B cell (primary cell): Measurements from ENCODE around the gene KLHL15. TPM values are rescaled to one million over a fixed set of nuclear protein-coding genes. Genes with fewer than 3 reads are reported as not detected.
A peak's percentile ranks its signal among the peaks of the same experiment; 100 is the strongest.

Experiments
- ATAC-seq: fragments of 200-7000 bp; cut with Tn5 transposase; one replicate; pipeline ENCODE4 v1.10.0; 2021; ENCODE audit warnings: low read depth, mild to moderate bottlenecking, moderate number of reproducible peaks, moderate library complexity
- CTCF ChIA-PET: fragments of 350-600 bp; sonication (Branson Sonifier 250); formaldehyde crosslinking; loops from one replicate; lab custom pipeline; 2021; ENCODE audit warnings: antibody characterized with exemption, inconsistent platforms; lab: Charles Lee
- POLR2A ChIA-PET: fragments of 350-600 bp; sonication (Branson Sonifier 250); formaldehyde crosslinking; loops from one replicate; lab custom pipeline; 2021; ENCODE audit warnings: antibody characterized with exemption; lab: Charles Lee
- DNase-seq: peaks from one replicate; pipeline ENCODE4 v3.0.0; 2013
- H2AFZ ChIP-seq: 2 replicates; pipeline ENCODE4 v1.6.1; 2012; ENCODE audit warnings: mild to moderate bottlenecking, low read depth, low read length; ENCODE audit not compliant: insufficient read depth, poor library complexity, severe bottlenecking
- H3K27ac ChIP-seq, 2 donors: 1 replicate in 1 of 2; 2 replicates in 1 of 2; pipeline ENCODE4 v1.5.1; 2012 to 2013; ENCODE audit warnings: low read length in 2 of 2, mild to moderate bottlenecking in 2 of 2, moderate library complexity in 1 of 2
- H3K27me3 ChIP-seq, 4 experiments: fragments of 200-600 bp in 1 of 4; sonication (generic) in 1 of 4; replicated peaks in 1 of 4; 1 replicate in 2 of 4; 2 replicates in 2 of 4; pipeline versions ENCODE4 v1.6.1 to v1.7.0; 2013 to 2016; ENCODE audit warnings: low read length in 3 of 4, mild to moderate bottlenecking in 2 of 4, mixed read lengths in 1 of 4, moderate library complexity in 1 of 4; ENCODE audit not compliant: insufficient read depth in 4 of 4, control insufficient read depth in 3 of 4; ENCODE audit errors: control extremely low read depth in 1 of 4
- H3K36me3 ChIP-seq, 2 experiments: replicated peaks in 1 of 2; 1 replicate in 1 of 2; 2 replicates in 1 of 2; pipeline versions ENCODE4 v1.6.1 to v1.7.1; 2013; ENCODE audit warnings: low read length in 1 of 2; ENCODE audit not compliant: insufficient read depth in 2 of 2, control insufficient read depth in 1 of 2; ENCODE audit errors: control extremely low read depth in 1 of 2, extremely low read depth in 1 of 2
- H3K4me1 ChIP-seq, 2 donors: fragments of 200-600 bp in 1 of 2; sonication (generic) in 1 of 2; 1 replicate in 1 of 2; 2 replicates in 1 of 2; pipeline versions ENCODE4 v1.5.1 to v1.6.1; 2013 to 2017; ENCODE audit warnings: low read length in 2 of 2; ENCODE audit not compliant: control insufficient read depth in 2 of 2, insufficient read depth in 2 of 2
- H3K4me2 ChIP-seq: replicated peaks from 2 replicates; pipeline ENCODE3; 2012; ENCODE audit warnings: mild to moderate bottlenecking, low read depth, low read length; ENCODE audit not compliant: poor library complexity, severe bottlenecking
- H3K4me3 ChIP-seq, 5 experiments: fragments of 200-600 bp in 1 of 5; sonication (generic) in 1 of 5; 1 replicate in 3 of 5; 2 replicates in 2 of 5; pipeline versions ENCODE4 v1.5.1 to v1.7.0; 2011 to 2016; ENCODE audit warnings: low read length in 4 of 5, mild to moderate bottlenecking in 4 of 5, low read depth in 2 of 5, control low read depth in 1 of 5, moderate library complexity in 1 of 5; ENCODE audit not compliant: insufficient read depth in 1 of 5; ENCODE audit errors: control extremely low read depth in 1 of 5, extremely low read depth in 1 of 5
- H3K79me2 ChIP-seq: fragments of 200-600 bp; sonication (generic); one replicate; pipeline ENCODE4 v1.6.0; 2016; ENCODE audit warnings: low read length; ENCODE audit not compliant: control insufficient read depth, insufficient read depth
- H3K9ac ChIP-seq: fragments of 200-600 bp; sonication (generic); 2 replicates; pipeline ENCODE4 v1.6.1; 2017; ENCODE audit warnings: mild to moderate bottlenecking, low read length, moderate library complexity
- H3K9me3 ChIP-seq, 3 donors: one replicate each; pipeline versions ENCODE4 v1.6.1 to v1.7.1; 2013; ENCODE audit warnings: low read length in 2 of 3; ENCODE audit not compliant: control insufficient read depth in 2 of 3, insufficient read depth in 1 of 3; ENCODE audit errors: control extremely low read depth in 1 of 3
- H4K20me1 ChIP-seq: 2 replicates; pipeline ENCODE4 v1.6.0; 2012; ENCODE audit warnings: mild to moderate bottlenecking, low read length; ENCODE audit not compliant: insufficient read depth, control insufficient read depth, poor library complexity, severe bottlenecking
- H3K27ac Mint-ChIP-seq: one replicate; pipeline ENCODE4 v1.8.0; 2021; ENCODE audit warnings: mixed read lengths
- H3K27me3 Mint-ChIP-seq: one replicate; pipeline ENCODE4 v1.8.0; 2021; ENCODE audit warnings: mixed read lengths
- H3K4me1 Mint-ChIP-seq: one replicate; pipeline ENCODE4 v1.8.0; 2021; ENCODE audit warnings: mixed read lengths
- H3K4me3 Mint-ChIP-seq: one replicate; pipeline ENCODE4 v1.8.0; 2021; ENCODE audit warnings: mixed read lengths
- H3K9me3 Mint-ChIP-seq: one replicate; pipeline ENCODE4 v1.8.0; 2022; ENCODE audit warnings: mixed read lengths; ENCODE audit not compliant: insufficient read depth
- EZH2 ChIP-seq: IDR thresholded peaks from 2 replicates; pipeline ENCODE4 v1.6.1; 2012; ENCODE audit warnings: borderline replicate concordance, low read depth, mild to moderate bottlenecking, moderate library complexity, low read length; ENCODE audit not compliant: insufficient read depth, poor library complexity, severe bottlenecking
- WGBS: methylation state at CpG from one replicate; pipeline ENCODE4 v1.1.5; 2013; ENCODE audit warnings: missing lambda C conversion rate; ENCODE audit not compliant: insufficient coverage; 5-methylcytosine and 5-hydroxymethylcytosine counted together
- intact Hi-C: fragments of 100-400 bp; cut with micrococcal nuclease; formaldehyde crosslinking; loops from one replicate; pipeline ENCODE4 v1.10.0; 2022
- polyA plus RNA-seq: library from polyadenylated mRNA; depleted of rRNA; stranded (reverse); fragments of >200 nt; gene quantifications from 2 replicates; pipeline ENCODE4 v1.2.3, GENCODE V29; 2012
- total RNA-seq, 2 donors: library from RNA; stranded (reverse); fragments of 120-200 nt in 1 of 2; gene quantifications; 1 replicate in 1 of 2; 2 replicates in 1 of 2; pipeline versions ENCODE4 v1.2.3 to v1.2.4, GENCODE V29; 2013 to 2022
- TF ChIP-seq, protein P1 (sequence below): fragments of 200-600 bp; IDR thresholded peaks from one replicate; pipeline ENCODE4 v1.8.0; 2022; ENCODE audit warnings: antibody characterized with exemption, mild to moderate bottlenecking

The KLHL15 gene
- total and polyA plus RNA-seq, 2 donors (not counting 1 experiment from before 2014, with no cell fraction given): 5.4 to 8.2 TPM

DNA sequence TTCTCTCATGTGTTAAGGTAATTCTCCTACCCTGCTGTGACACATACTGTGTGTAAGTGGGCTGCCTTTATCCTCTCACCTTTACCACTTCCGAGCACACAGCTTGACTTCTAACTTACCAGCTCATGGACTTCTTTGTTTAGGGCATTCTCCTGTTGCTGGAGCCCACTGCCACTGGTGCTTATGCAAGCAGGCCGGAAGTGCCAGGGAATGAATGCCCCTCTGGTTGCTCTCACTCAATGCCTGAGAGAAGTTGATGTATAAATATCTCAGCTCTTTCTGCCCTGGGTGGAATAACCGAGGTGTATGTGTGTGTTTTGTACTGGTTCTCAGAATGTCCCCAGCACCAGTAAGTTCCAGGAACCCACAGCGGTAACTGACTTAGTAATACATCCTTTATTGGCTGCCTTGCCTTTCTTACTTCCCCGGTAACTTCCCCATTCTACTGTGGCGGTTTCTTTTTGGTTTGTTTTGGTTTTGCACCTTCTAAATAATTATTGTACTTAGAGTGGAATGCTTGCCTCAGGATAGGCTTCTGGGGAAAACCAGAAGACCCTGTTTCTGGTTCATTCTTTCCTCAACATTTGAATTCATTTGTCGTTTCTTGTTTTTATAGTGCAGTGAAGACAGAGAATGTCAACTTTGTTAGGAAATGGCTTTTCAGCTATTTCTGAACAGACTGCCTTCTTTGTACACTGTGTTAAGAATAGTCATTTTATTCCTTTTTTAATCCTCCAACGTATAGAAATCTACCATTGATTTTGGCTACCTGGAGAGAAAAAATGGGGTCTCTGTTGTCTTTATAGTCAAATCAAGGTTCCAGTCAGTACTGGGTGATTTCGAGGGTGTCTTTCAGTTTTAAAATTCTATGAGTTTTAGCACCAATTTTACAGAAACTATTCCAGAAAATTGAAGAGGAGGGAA is 73.7 kb downstream of the KLHL15 start:
- 0% methylated on average over 1 of the region's 9 CpGs for WGBS
- no peaks in the 10 kb centered on the region for H4K20me1 ChIP-seq
- TF ChIP-seq EZH2: no peak
- TF ChIP-seq, protein P1, sequence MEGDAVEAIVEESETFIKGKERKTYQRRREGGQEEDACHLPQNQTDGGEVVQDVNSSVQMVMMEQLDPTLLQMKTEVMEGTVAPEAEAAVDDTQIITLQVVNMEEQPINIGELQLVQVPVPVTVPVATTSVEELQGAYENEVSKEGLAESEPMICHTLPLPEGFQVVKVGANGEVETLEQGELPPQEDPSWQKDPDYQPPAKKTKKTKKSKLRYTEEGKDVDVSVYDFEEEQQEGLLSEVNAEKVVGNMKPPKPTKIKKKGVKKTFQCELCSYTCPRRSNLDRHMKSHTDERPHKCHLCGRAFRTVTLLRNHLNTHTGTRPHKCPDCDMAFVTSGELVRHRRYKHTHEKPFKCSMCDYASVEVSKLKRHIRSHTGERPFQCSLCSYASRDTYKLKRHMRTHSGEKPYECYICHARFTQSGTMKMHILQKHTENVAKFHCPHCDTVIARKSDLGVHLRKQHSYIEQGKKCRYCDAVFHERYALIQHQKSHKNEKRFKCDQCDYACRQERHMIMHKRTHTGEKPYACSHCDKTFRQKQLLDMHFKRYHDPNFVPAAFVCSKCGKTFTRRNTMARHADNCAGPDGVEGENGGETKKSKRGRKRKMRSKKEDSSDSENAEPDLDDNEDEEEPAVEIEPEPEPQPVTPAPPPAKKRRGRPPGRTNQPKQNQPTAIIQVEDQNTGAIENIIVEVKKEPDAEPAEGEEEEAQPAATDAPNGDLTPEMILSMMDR: no peak
- H3K4me3 ChIP-seq: peak overlapping the region; percentile 15 to 60 (median 29)
- peaks cover 6 to 17% of the 10 kb centered on the region in 2 donors for H3K4me1 ChIP-seq
- no peaks in the 10 kb centered on the region for H3K27me3 ChIP-seq
- Mint-ChIP-seq H3K9me3 (no peaks in the 10 kb centered on the region), H3K27ac (peak overlapping the region; percentile 89), H3K4me1 (peaks cover 10% of the 10 kb centered on the region), H3K27me3 (no peaks in the 10 kb centered on the region), H3K4me3 (peak overlapping the region; percentile 70)
- peak overlapping the region; percentile 65 to 76 for H3K27ac ChIP-seq
- ATAC-seq (peak; percentile 87), DNase-seq (peak; percentile 63)
- intact Hi-C loops: loop anchor here (1.0 kb wide), 1 partner anchor 45 kb away; the partner anchor contains the start of gene CXorf58
- H3K9ac ChIP-seq: peak overlapping the region; percentile 47
- no peaks in the 10 kb centered on the region for H3K36me3 ChIP-seq
- ChIA-PET CTCF (interaction anchor here (1.1 to 1.5 kb wide), 3 partner anchors 29 to 73 kb away, joined by 3 to 4 read pairs (median 3); no protein-coding TSS in a partner anchor), POLR2A (interaction anchor here (0.6 kb wide), 1 partner anchor 44 kb away, joined by 4 read pairs; no protein-coding TSS in a partner anchor)
- peak overlapping the region; percentile 67 for H3K4me2 ChIP-seq
- H3K9me3 ChIP-seq: no peaks in the 10 kb centered on the region
- H3K79me2 ChIP-seq: no peaks in the 10 kb centered on the region
- H2AFZ ChIP-seq: peak overlapping the region; percentile 74
